ENCODE results near the gene SRSF6.

DNA sequence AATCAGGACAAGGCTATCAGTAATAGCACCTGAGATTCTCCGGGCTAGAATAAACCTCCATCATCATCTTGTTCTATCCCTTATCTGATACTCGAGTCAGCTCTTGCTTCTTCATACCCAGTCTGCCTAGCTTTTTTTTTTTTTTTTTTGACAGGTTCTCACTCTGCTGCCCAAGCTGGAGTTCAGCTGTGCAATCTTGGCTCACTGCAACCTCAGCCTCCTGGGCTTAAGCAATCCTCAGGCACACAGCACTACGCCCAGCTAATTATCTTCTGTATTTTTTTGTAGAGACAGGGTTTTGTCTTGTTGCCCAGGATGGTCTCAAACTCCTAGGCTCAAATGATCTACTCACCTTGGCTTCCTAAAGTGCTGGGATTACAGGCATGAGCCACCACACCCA, 19.5 kb downstream of the SRSF6 start:
- TF ChIP-seq, protein P1, sequence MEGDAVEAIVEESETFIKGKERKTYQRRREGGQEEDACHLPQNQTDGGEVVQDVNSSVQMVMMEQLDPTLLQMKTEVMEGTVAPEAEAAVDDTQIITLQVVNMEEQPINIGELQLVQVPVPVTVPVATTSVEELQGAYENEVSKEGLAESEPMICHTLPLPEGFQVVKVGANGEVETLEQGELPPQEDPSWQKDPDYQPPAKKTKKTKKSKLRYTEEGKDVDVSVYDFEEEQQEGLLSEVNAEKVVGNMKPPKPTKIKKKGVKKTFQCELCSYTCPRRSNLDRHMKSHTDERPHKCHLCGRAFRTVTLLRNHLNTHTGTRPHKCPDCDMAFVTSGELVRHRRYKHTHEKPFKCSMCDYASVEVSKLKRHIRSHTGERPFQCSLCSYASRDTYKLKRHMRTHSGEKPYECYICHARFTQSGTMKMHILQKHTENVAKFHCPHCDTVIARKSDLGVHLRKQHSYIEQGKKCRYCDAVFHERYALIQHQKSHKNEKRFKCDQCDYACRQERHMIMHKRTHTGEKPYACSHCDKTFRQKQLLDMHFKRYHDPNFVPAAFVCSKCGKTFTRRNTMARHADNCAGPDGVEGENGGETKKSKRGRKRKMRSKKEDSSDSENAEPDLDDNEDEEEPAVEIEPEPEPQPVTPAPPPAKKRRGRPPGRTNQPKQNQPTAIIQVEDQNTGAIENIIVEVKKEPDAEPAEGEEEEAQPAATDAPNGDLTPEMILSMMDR (IDR thresholded peaks at IDR 0.05; ENCODE audit: poor library complexity, severe bottlenecking): no peak
- TF ChIP-seq RAD21 (conservative IDR thresholded peaks at IDR 0.05) (no peak), SMC3 (conservative IDR thresholded peaks at IDR 0.05; ENCODE audit: poor library complexity) (no peak), POLR2AphosphoS5 (IDR thresholded peaks at IDR 0.05) (no peak), EP300 (conservative IDR thresholded peaks at IDR 0.05; ENCODE audit: poor library complexity, severe bottlenecking) (no peak), TAF1 (IDR thresholded peaks at IDR 0.05; ENCODE audit: low read depth) (no peak)
